Measurements from ENCODE around the gene TRIM72. TPM values are rescaled to one million over a fixed set of nuclear protein-coding genes. Genes with fewer than 3 reads are reported as not detected.
A peak's percentile ranks its signal among the peaks of the same experiment; 100 is the strongest.

Gene TRIM72
- total and polyA plus RNA-seq, 9 of the 15 experiments (the other 6 are each of a cell fraction or from before 2014, with no cell fraction given), result under 0.01 TPM; not detected in 8

DNA sequence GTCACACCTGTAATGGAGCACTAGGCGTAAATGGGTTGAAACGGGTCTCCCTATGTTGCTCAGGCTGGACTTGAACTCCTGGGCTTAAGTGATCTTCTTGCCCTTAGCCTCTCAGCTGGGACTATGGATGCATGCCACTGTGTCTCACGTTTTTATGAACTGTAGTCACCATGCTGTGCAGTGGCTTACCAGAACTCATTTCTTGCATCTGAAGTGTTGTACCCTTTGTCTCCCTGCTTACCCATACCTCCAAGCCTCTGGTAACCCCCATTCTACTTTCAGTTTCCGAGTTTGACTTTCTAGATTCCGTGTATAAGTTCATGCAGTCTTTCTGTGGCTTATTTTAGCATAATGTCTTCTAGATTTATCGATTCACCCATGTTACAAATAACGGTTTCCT is 19.0 kb upstream of the TRIM72 start:
- Histone ChIP-seq H3K4me3 (no peak overlapping the region), H3K27me3 (ENCODE audit: control insufficient read depth in 2 of 2, insufficient read depth in 2 of 2, low read length in 2 of 2) (no peaks in the 10 kb centered on the region), H3K4me2 (ENCODE audit: insufficient read depth, low read length) (no peak overlapping the region), H3K27ac (ENCODE audit: extremely low read depth, low read depth, low read length) (no peak overlapping the region), H3K9me1 (ENCODE audit: control insufficient read depth, insufficient read depth, low read length) (no peaks in the 10 kb centered on the region), H4K20me1 (replicated peaks; ENCODE audit: control insufficient read depth, insufficient read depth, low read length) (peaks cover 20% of the 10 kb centered on the region), H2AFZ (ENCODE audit: low read depth, low read length) (no peak overlapping the region), H3K36me3 (ENCODE audit: control insufficient read depth, insufficient read depth, low read length) (peaks cover 72% of the 10 kb centered on the region), H3K9me3 (replicated peaks; ENCODE audit: control insufficient read depth, insufficient read depth, low read depth, low read length) (no peaks in the 10 kb centered on the region), H3K9ac (ENCODE audit: insufficient read depth in 1 of 2, low read depth in 2 of 2, low read length in 2 of 2) (no peak overlapping the region), H3K4me1 (replicated peaks in 1 of 2; ENCODE audit: control insufficient read depth in 2 of 2, insufficient read depth in 2 of 2, low read length in 2 of 2) (peaks cover 7 to 10% of the 10 kb centered on the region in 2 experiments; a peak in 2 of 5 replicates), H3K79me2 (ENCODE audit: control insufficient read depth, insufficient read depth, low read length) (peaks cover 6% of the 10 kb centered on the region)
- peak in 1 of 4 experiments; percentile 7 for DNase-seq (ENCODE audit: extremely low read depth in 1 of 4, low spot score in 3 of 4)
- no peak for FAIRE-seq
- CTCF ChIA-PET (ENCODE audit: low intra/inter-chr PET ratio), result no interaction called here
- in situ Hi-C loops (cut with MboI) (no loop called here), intact Hi-C loops (cut with micrococcal nuclease) (no loop called here)
- peak; percentile 2 for ATAC-seq
- POLR2A ChIA-PET, result interaction anchor here (0.6 to 8.2 kb wide), 4 partner anchors 12 to 517 kb away, joined by 3 to 63 read pairs (median 22); partner anchors contain the start of gene FUS
- TF ChIP-seq RUNX1 (IDR thresholded peaks at IDR 0.05; ENCODE audit: low read depth) (no peak), CBX3 (IDR thresholded peaks at IDR 0.05; ENCODE audit: borderline replicate concordance in 1 of 2, low read length in 2 of 2) (no peak), ZNF23 (CRISPR knock-in tag; IDR thresholded peaks at IDR 0.05) (no peak), ZNF79 (CRISPR knock-in tag; IDR thresholded peaks at IDR 0.05; ENCODE audit: low read depth) (no peak), RBFOX2 (IDR thresholded peaks at IDR 0.05; ENCODE audit: low read depth, low read length) (peak; percentile 32; the same call in 1 of the 2 replicates), POLR2A (conservative IDR thresholded peaks at IDR 0.05) (peak; percentile 54), SIRT6 (IDR thresholded peaks at IDR 0.05; ENCODE audit: low read depth, low read length) (no peak), POLR2AphosphoS2 (IDR thresholded peaks at IDR 0.05; ENCODE audit: low read length) (peak; percentile 75; the same call in 1 of the 2 replicates), POLR2B (IDR thresholded peaks at IDR 0.05; ENCODE audit: low read depth, partially characterized antibody) (peak; percentile 63), POLR2AphosphoS5 (IDR thresholded peaks at IDR 0.05; ENCODE audit: control insufficient read depth, insufficient read depth, low read depth, low read length) (0 out of 2 replicates have a peak, but pooled peaks have one; percentile 13), SUPT5H (IDR thresholded peaks at IDR 0.05) (peak; percentile 66), ZNF589 (CRISPR knock-in tag; IDR thresholded peaks at IDR 0.05; ENCODE audit: low read depth) (no peak)
- TF ChIP-seq, protein P1, sequence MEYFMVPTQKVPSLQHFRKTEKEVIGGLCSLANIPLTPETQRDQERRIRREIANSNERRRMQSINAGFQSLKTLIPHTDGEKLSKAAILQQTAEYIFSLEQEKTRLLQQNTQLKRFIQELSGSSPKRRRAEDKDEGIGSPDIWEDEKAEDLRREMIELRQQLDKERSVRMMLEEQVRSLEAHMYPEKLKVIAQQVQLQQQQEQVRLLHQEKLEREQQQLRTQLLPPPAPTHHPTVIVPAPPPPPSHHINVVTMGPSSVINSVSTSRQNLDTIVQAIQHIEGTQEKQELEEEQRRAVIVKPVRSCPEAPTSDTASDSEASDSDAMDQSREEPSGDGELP (CRISPR knock-in tag; IDR thresholded peaks at IDR 0.05; ENCODE audit: borderline replicate concordance), result no peak
- TF ChIP-seq, protein P2, sequence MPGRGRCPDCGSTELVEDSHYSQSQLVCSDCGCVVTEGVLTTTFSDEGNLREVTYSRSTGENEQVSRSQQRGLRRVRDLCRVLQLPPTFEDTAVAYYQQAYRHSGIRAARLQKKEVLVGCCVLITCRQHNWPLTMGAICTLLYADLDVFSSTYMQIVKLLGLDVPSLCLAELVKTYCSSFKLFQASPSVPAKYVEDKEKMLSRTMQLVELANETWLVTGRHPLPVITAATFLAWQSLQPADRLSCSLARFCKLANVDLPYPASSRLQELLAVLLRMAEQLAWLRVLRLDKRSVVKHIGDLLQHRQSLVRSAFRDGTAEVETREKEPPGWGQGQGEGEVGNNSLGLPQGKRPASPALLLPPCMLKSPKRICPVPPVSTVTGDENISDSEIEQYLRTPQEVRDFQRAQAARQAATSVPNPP (IDR thresholded peaks at IDR 0.05; ENCODE audit: borderline replicate concordance, insufficient read depth, insufficient read length), result no peak
- TF ChIP-seq, protein P3, sequence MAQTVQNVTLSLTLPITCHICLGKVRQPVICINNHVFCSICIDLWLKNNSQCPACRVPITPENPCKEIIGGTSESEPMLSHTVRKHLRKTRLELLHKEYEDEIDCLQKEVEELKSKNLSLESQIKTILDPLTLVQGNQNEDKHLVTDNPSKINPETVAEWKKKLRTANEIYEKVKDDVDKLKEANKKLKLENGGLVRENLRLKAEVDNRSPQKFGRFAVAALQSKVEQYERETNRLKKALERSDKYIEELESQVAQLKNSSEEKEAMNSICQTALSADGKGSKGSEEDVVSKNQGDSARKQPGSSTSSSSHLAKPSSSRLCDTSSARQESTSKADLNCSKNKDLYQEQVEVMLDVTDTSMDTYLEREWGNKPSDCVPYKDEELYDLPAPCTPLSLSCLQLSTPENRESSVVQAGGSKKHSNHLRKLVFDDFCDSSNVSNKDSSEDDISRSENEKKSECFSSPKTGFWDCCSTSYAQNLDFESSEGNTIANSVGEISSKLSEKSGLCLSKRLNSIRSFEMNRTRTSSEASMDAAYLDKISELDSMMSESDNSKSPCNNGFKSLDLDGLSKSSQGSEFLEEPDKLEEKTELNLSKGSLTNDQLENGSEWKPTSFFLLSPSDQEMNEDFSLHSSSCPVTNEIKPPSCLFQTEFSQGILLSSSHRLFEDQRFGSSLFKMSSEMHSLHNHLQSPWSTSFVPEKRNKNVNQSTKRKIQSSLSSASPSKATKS (CRISPR knock-in tag; IDR thresholded peaks at IDR 0.05), result no peak
- TF ChIP-seq, protein P4, sequence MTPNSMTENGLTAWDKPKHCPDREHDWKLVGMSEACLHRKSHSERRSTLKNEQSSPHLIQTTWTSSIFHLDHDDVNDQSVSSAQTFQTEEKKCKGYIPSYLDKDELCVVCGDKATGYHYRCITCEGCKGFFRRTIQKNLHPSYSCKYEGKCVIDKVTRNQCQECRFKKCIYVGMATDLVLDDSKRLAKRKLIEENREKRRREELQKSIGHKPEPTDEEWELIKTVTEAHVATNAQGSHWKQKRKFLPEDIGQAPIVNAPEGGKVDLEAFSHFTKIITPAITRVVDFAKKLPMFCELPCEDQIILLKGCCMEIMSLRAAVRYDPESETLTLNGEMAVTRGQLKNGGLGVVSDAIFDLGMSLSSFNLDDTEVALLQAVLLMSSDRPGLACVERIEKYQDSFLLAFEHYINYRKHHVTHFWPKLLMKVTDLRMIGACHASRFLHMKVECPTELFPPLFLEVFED (CRISPR knock-in tag; conservative IDR thresholded peaks at IDR 0.05), result peak; percentile 2; the same call in 1 of the 2 replicates
- WGBS (ENCODE audit: insufficient coverage, low coverage, missing lambda C conversion rate), result 83% methylated on average over 7 of the region's 7 CpGs
- BruUV-seq (replicated peaks), result no TSS peak

Measured in K562 (cell line).